GM23248 (cell line): ENCODE measurements around the gene CHRM2. TPM values are rescaled to one million over a fixed set of nuclear protein-coding genes. Genes with fewer than 3 reads are reported as not detected.

Experiments
- DNase-seq: peaks from one replicate; pipeline ENCODE4 v3.0.0-alpha.2; 2015
- H2AFZ ChIP-seq: fragments of 200-600 bp; sonication (generic); 2 replicates; pipeline ENCODE4 v1.6.1; 2016; ENCODE audit warnings: antibody characterized with exemption
- H3F3A ChIP-seq: fragments of 200-600 bp; sonication (generic); 2 replicates; pipeline ENCODE4 v1.6.1; 2016; ENCODE audit warnings: mild to moderate bottlenecking, antibody characterized with exemption, mixed run types; ENCODE audit not compliant: insufficient read depth
- H3K27ac ChIP-seq: fragments of 200-600 bp; sonication (generic); 2 replicates; pipeline ENCODE4 v1.5.1; 2016; ENCODE audit warnings: mild to moderate bottlenecking
- H3K27me3 ChIP-seq: fragments of 200-600 bp; sonication (generic); replicated peaks from 2 replicates; pipeline ENCODE4 v1.6.1; 2016; ENCODE audit warnings: mild to moderate bottlenecking; ENCODE audit not compliant: insufficient read depth
- H3K36me3 ChIP-seq: fragments of 200-600 bp; sonication (generic); 2 replicates; pipeline ENCODE4 v1.6.1; 2016; ENCODE audit warnings: low read depth, mild to moderate bottlenecking
- H3K4me1 ChIP-seq: fragments of 200-600 bp; sonication (generic); 2 replicates; pipeline ENCODE4 v1.6.1; 2016; ENCODE audit warnings: mild to moderate bottlenecking; ENCODE audit not compliant: insufficient read depth
- H3K4me2 ChIP-seq: fragments of 200-600 bp; sonication (generic); one replicate; pipeline ENCODE4 v1.6.1; 2016; ENCODE audit warnings: mild to moderate bottlenecking; ENCODE audit not compliant: unreplicated experiment
- H3K4me3 ChIP-seq: fragments of 200-600 bp; sonication (generic); 2 replicates; pipeline ENCODE4 v1.5.1; 2016; ENCODE audit warnings: mild to moderate bottlenecking
- H3K79me2 ChIP-seq: fragments of 200-600 bp; sonication (generic); 2 replicates; pipeline ENCODE4 v1.6.1; 2016; ENCODE audit warnings: mild to moderate bottlenecking; ENCODE audit not compliant: insufficient read depth
- H3K9ac ChIP-seq: fragments of 200-600 bp; sonication (generic); 2 replicates; pipeline ENCODE4 v1.6.1; 2016; ENCODE audit warnings: mild to moderate bottlenecking
- H3K9me2 ChIP-seq: fragments of 200-600 bp; sonication (generic); 2 replicates; pipeline ENCODE4 v1.6.1; 2016; ENCODE audit warnings: mixed run types, mild to moderate bottlenecking, moderate library complexity; ENCODE audit not compliant: insufficient read depth
- H3K9me3 ChIP-seq: fragments of 200-600 bp; sonication (generic); one replicate; pipeline ENCODE4 v1.6.1; 2017; ENCODE audit warnings: low read depth
- H4K20me1 ChIP-seq: fragments of 200-600 bp; sonication (generic); 2 replicates; pipeline ENCODE4 v1.6.0; 2016; ENCODE audit not compliant: insufficient read depth
- EZH2 ChIP-seq: fragments of 200-600 bp; sonication (generic); IDR thresholded peaks from 2 replicates; pipeline ENCODE4 v1.6.1; 2018; ENCODE audit warnings: antibody characterized with exemption, mild to moderate bottlenecking; ENCODE audit not compliant: insufficient read depth, poor library complexity, severe bottlenecking
- EZH2phosphoT487 ChIP-seq: fragments of 200-600 bp; sonication (generic); IDR thresholded peaks from 2 replicates; pipeline ENCODE4 v1.6.1; 2018; ENCODE audit warnings: antibody characterized with exemption, moderate library complexity, mild to moderate bottlenecking, low read depth; ENCODE audit not compliant: insufficient read depth
- WGBS, 2 experiments: methylation state at CpG; one replicate each; pipeline ENCODE4 v1.1.6; 2015 to 2017; ENCODE audit warnings: low lambda C conversion rate in 2 of 2, low coverage in 1 of 2; ENCODE audit errors: missing lambda C conversion rate in 2 of 2; 5-methylcytosine and 5-hydroxymethylcytosine counted together
- in situ Hi-C: fragments of 300-500 bp; cut with MboI; formaldehyde crosslinking; loops from 2 replicates; pipeline ENCODE4 v1.15.0; 2020
- polyA plus RNA-seq: library from polyadenylated mRNA; unstranded; fragments of >200 nt; fragmentation: Nextera tagmentation; extraction: Ambion mirVana; gene quantifications from 2 replicates; pipeline ENCODE4 v1.2.1, GENCODE V29; 2016
- total RNA-seq: library from RNA; depleted of rRNA; stranded (reverse); fragments of >200 nt; shearing (Covaris generic); gene quantifications from 2 replicates; pipeline ENCODE4 v1.2.3, GENCODE V29; 2014

The CHRM2 gene
- total and polyA plus RNA-seq, 2 experiments from 2014 or later = 1.8 to 3.7 TPM

GRCh38 chr7:136925556-136925955 is 57.1 kb downstream of the CHRM2 start:
- in situ Hi-C loops = no loop called here
- TF ChIP-seq EZH2 = no peak
- no peak for TF ChIP-seq EZH2phosphoT487
- DNase-seq = no peak
- Histone ChIP-seq H3K27ac (no peak overlapping the region), H3K36me3 (no peaks in the 10 kb centered on the region), H4K20me1 (no peaks in the 10 kb centered on the region), H2AFZ (no peak overlapping the region), H3K79me2 (no peaks in the 10 kb centered on the region), H3K4me3 (no peak overlapping the region), H3K27me3 (no peaks in the 10 kb centered on the region), H3K9ac (no peak overlapping the region), H3K4me1 (peaks cover 12% of the 10 kb centered on the region), H3K4me2 (no peak overlapping the region), H3K9me2 (no peaks in the 10 kb centered on the region), H3K9me3 (no peaks in the 10 kb centered on the region), H3F3A (no peaks in the 10 kb centered on the region)

- Histone ChIP-seq H3K4me1 (no peaks in the 10 kb centered on the region), H3K79me2 (no peaks in the 10 kb centered on the region), H2AFZ (no peak overlapping the region; the same call in 1 of the 2 replicates), H3K4me2 (no peak overlapping the region), H4K20me1 (no peaks in the 10 kb centered on the region), H3K9ac (no peak overlapping the region), H3F3A (no peaks in the 10 kb centered on the region), H3K4me3 (no peak overlapping the region), H3K9me3 (peaks cover 4% of the 10 kb centered on the region), H3K9me2 (no peaks in the 10 kb centered on the region), H3K27me3 (no peaks in the 10 kb centered on the region), H3K36me3 (no peaks in the 10 kb centered on the region), H3K27ac (no peak overlapping the region)
- TF ChIP-seq EZH2 (no peak), EZH2phosphoT487 (no peak)
- WGBS, 2 experiments = 64 to 67% methylated on average over 3 of the region's 3 CpGs
- in situ Hi-C loops = no loop called here
- no peak for DNase-seq
Observed at GRCh38 chr7:136931169-136931867, 62.9 kb downstream of the CHRM2 start.

GRCh38 chr7:136937436-136937835 is 69.0 kb downstream of the CHRM2 start:
- no peaks in the 10 kb centered on the region for H3K79me2 ChIP-seq
- H3K4me2 ChIP-seq = no peak overlapping the region
- WGBS, 2 experiments = 63 to 69% methylated on average over 5 of the region's 5 CpGs
- H3K4me1 ChIP-seq = no peaks in the 10 kb centered on the region
- H3K4me3 ChIP-seq = no peak overlapping the region
- H3K9ac ChIP-seq = no peak overlapping the region
- no peaks in the 10 kb centered on the region for H3F3A ChIP-seq
- peaks cover 4% of the 10 kb centered on the region for H3K9me3 ChIP-seq
- H4K20me1 ChIP-seq = no peaks in the 10 kb centered on the region
- H3K27ac ChIP-seq = no peak overlapping the region
- H3K36me3 ChIP-seq = no peaks in the 10 kb centered on the region
- H2AFZ ChIP-seq = no peak overlapping the region
- in situ Hi-C loops = no loop called here
- H3K9me2 ChIP-seq = no peaks in the 10 kb centered on the region
- DNase-seq = no peak
- TF ChIP-seq EZH2phosphoT487 (no peak), EZH2 (no peak)
- no peaks in the 10 kb centered on the region for H3K27me3 ChIP-seq

GRCh38 chr7:136938476-136938875 is 70.0 kb downstream of the CHRM2 start:
- no peaks in the 10 kb centered on the region for H3K4me1 ChIP-seq
- no peaks in the 10 kb centered on the region for H3K27me3 ChIP-seq
- H3K4me3 ChIP-seq = no peak overlapping the region
- no peak for DNase-seq
- TF ChIP-seq EZH2phosphoT487 (no peak), EZH2 (no peak)
- no peaks in the 10 kb centered on the region for H3K79me2 ChIP-seq
- H3K27ac ChIP-seq = no peak overlapping the region
- H3K9me3 ChIP-seq = peaks cover 3% of the 10 kb centered on the region
- no peaks in the 10 kb centered on the region for H4K20me1 ChIP-seq
- H3K9ac ChIP-seq = no peak overlapping the region
- H3F3A ChIP-seq = no peaks in the 10 kb centered on the region
- H3K4me2 ChIP-seq = no peak overlapping the region
- H3K36me3 ChIP-seq = no peaks in the 10 kb centered on the region
- in situ Hi-C loops = no loop called here
- no peak overlapping the region for H2AFZ ChIP-seq
- H3K9me2 ChIP-seq = no peaks in the 10 kb centered on the region
- WGBS, 2 experiments = 73 to 83% methylated on average over 8 to 13 of the region's 13 CpGs

GRCh38 chr7:136940122-136940521 is 71.7 kb downstream of the CHRM2 start:
- no peak overlapping the region for H3K4me3 ChIP-seq
- H3K79me2 ChIP-seq = no peaks in the 10 kb centered on the region
- H3K4me2 ChIP-seq = no peak overlapping the region
- no peaks in the 10 kb centered on the region for H3F3A ChIP-seq
- no peak overlapping the region for H3K9ac ChIP-seq
- H3K27ac ChIP-seq = no peak overlapping the region
- H2AFZ ChIP-seq = no peak overlapping the region
- DNase-seq = no peak
- H4K20me1 ChIP-seq = no peaks in the 10 kb centered on the region
- TF ChIP-seq EZH2phosphoT487 (no peak), EZH2 (no peak)
- H3K4me1 ChIP-seq = no peaks in the 10 kb centered on the region
- WGBS, 2 experiments = 79% methylated on average over 4 of the region's 4 CpGs
- H3K36me3 ChIP-seq = no peaks in the 10 kb centered on the region
- no peaks in the 10 kb centered on the region for H3K9me3 ChIP-seq
- H3K9me2 ChIP-seq = no peaks in the 10 kb centered on the region
- no peaks in the 10 kb centered on the region for H3K27me3 ChIP-seq
- in situ Hi-C loops = no loop called here
